GM19452 (cell line): ENCODE results near the gene SLC51A.
"Not testable (repeated sequence)": the region's sequence is repeated elsewhere in the genome, so short reads cannot be mapped to it uniquely, and the experiment has no call there.

Experiments used
- ATAC-seq: cut with Tn5 transposase; IDR thresholded peaks from one replicate; pipeline ENCODE4 v1.9.1; 2021; ENCODE audit not compliant: unreplicated experiment

SLC51A gene

GRCh38 chr3:196216089-196216564 is at the start of gene SLC51A:
Gene SLC51A (plus strand): TSS chr3:196216534. CDS start chr3:196216713, 179 bp downstream.
- ATAC-seq: no peak

DNA sequence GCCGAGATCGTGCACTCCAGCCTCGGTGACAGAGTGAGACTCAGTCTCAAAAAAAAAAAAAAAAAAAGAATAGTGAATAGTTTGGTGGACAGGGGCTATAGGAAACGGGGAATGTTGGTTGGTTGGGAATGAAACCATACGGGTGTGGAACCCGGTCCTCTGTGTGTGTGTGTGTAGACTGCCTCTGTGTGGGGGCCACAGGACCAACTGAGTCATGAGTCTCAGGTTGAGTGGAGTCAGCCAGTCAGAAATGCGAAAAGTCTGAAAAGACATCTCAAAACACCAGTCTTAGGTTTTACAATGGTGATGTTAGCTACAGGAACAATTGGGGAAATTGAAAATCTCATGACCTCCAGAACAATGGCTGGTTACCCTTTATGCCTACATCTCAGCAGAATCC is 49.6 kb upstream of the SLC51A start:
- no peak for ATAC-seq

DNA sequence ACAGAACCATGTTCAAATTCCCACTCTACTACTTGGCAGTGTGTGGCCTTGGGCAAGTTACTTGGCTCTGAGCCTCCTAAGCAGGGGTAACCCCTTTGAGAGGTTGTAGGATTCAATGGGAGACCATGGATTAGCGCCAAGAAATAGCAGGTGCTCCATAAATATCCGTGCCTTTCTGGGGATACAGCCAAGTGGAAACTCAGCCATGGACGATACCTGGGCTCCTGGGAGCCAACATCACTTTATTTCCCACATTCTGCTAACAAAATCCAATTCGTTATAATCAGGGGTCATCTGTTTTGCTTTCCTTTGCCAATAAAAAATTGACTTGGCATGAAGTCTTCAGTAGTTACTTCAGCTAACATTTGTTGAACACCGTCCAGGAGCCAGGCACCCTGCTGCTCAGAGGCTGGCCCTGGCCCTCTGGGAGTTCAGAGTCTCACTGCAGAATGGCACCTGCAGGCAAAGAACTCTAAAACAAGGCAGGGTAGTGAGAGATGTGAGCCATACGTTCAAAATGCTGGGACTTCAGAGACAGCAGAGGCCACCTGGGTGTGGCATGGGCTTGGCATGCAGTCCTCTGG is 47.4 kb upstream of the SLC51A start:
- no peak for ATAC-seq

- ATAC-seq: no peak
Measured at GRCh38 chr3:196169836-196170240, 46.5 kb upstream of the SLC51A start.

- not testable (repeated sequence) for ATAC-seq
Measured at GRCh38 chr3:196170296-196170695, 46.0 kb upstream of the SLC51A start.

DNA sequence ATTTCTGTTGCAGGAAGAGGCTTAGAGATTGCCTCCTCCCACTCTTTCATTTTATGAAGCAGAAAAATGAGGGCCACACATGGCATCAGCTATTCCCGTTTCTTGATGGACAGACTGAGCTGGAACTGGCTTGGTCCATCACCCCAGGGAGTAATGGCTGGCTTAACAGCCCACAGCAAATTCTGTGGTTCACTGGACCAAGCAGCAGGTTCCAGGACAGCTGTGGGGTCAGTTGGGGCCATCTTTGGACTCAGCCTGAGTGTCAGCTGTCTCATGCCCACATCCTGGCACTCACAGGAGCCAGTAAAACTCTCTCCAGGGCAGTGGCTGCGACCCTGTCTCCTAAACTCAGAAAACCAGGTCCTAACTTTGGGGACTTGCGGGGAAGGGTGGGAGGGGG is 41.7 kb upstream of the SLC51A start:
- ATAC-seq: no peak

DNA sequence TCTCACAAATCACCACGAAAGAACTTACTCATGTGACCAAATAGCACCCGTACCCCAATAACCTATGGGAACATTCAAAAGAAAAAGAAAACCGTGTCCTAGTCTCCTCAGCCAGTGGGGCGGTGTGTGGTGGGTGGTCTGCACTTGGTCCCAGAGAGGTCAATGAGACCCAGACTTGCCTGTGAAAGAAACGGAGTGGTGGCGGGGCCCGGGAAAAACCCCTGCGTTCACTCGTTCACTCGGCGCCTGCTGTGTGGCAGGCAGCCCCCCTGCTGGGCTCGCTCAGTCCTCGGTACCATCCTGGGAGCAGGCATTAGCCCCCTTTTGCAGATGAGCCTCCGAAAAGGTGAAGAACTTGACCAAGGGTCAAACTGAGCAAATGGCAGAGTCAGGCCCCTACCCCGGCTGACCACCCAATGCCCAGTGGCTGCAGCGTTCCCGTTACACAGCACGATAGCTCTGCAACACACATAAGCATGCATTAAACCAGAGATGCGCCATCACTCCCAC is 41.2 kb upstream of the SLC51A start:
- ATAC-seq: no peak

DNA sequence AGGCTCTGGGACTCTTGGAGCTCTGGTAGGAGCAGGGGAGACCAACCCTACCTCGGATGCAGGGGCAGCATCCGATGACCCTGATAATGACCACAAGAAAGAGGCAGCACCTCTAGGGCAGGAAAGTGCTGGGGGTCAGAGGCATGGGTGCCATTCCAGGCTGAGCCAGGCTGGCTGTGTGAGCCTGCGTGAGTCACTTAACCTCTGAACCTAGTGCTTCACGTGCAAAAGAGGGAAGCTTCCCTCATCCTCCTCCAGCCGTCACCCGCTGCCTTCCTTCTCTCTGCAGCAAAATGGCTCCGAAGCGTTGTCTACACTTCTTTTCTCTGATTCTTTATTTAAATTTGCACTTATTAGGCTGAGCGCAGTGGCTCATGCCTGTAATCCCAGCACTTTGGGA is 40.6 kb upstream of the SLC51A start:
- no peak for ATAC-seq

- ATAC-seq: no peak
Measured at GRCh38 chr3:196177567-196177966, 38.8 kb upstream of the SLC51A start.

GRCh38 chr3:196177967-196178366 is 38.4 kb upstream of the SLC51A start:
- ATAC-seq: no peak

DNA sequence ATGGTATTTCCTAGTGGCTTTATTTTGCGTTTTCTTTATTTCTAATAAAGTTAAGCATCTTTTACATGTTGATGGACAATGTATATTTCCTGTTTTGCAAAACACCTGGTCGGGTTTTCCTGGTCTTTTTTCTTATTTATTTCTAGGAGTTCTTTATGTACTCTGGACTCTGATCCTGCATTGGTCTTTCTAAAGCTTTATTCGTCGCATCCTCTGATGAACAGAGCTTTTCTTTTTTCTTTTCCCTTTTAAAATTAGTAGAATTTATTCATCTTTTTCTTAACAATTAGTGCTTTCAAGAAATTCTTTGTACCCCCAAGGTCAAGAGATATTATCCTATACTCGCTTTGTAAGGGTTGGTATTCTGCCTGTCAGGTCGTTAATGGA is 37.3 kb upstream of the SLC51A start:
- ATAC-seq: no peak

- peak; percentile 71 for ATAC-seq
Measured at GRCh38 chr3:196179380-196180308, 36.7 kb upstream of the SLC51A start.

- ATAC-seq: no peak
Measured at GRCh38 chr3:196180346-196180745, 36.0 kb upstream of the SLC51A start.

DNA sequence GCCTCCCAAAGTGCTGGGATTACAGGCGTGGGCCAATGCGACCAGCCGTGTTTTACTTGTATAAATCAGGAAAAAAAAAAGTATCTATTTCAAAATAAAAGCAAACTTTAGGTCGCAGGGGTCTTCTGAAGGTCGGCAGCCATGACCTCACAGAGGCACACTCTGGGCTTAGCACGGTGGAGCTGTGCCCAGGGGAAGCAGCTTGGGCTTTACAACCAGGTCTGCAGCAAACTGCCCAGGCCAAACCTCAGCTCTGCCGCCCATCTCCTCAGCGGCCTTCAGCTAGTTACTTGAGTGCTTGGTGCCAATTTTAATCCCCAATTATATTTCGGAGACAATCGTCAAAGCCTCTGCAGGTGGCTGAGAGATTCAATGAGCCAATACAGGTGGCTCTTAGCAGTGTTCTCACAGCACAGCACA is 35.2 kb upstream of the SLC51A start:
- no peak for ATAC-seq

GRCh38 chr3:196184169-196184432 is 32.2 kb upstream of the SLC51A start:
- not testable (repeated sequence) for ATAC-seq

DNA sequence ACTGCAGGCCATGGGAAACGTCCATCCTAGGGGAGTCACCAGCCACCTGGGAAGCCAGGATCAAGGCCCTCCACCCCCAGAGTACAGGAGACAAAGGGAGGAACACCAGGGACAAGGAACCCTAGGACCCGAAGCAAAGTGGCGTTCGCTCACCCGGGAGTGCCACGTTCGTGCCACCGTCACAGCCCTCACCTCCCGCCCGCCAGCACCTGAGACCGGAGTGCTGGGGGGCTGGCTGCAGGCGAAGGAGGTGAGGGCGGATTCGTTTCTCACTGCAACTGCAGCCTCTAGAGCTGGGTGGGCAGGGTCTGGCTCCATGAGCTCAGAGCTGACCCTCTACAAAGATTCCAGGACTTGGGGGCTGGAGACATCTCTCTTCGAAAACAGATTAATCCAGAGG is 31.5 kb upstream of the SLC51A start:
- no peak for ATAC-seq

GRCh38 chr3:196186651-196187573 is 29.4 kb upstream of the SLC51A start:
- ATAC-seq: no peak

GRCh38 chr3:196189566-196190347 is 26.6 kb upstream of the SLC51A start:
- no peak for ATAC-seq

GRCh38 chr3:196192036-196192523 is 24.3 kb upstream of the SLC51A start:
- ATAC-seq: peak; percentile 56

- ATAC-seq: peak; percentile 13
Measured at GRCh38 chr3:196192524-196193051, 23.7 kb upstream of the SLC51A start.
